ENCODE data around the gene CAPS2.

CAPS2 gene

GRCh38 chr12:75302781-75303180 is 27.3 kb downstream of the CAPS2 start:
- DNase-seq, result no peak

DNA sequence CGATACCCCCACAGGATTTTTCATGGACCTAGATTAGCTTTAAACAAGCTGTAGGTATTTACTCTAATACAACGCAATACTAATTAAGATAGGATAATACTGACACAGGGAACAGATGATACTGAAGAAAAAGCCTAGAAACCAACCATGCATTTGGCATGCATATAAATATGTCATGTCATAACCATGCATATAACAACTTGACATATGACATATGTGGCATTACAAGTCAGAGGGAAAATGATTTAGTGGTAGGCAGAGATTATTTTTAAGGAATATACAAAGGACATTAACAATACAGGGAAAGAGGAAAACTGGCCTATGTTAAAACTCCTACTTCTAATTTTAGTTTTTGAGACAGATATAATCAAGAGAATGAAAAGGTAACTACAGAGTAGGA is 27.9 kb downstream of the CAPS2 start:
- no peak for DNase-seq

DNA sequence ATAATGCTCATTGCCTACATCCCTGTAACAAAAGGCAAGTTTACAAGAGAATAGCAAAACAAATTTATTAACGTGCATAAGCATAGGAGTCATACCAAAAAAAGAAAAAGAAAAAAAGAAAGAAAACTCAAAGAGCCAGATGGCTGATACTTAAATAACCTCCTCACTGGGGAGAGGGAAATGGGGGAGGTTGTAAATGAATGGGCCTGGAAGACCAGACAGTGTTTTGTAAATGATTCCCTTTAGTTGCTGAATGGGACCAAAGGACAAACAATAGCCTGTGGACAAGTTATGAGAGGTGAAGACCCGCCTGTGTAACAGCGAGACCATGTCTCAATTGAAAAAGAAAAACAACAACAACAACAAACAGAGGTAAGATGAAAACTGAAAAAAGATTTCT is 35.3 kb downstream of the CAPS2 start:
- DNase-seq, result no peak

DNA sequence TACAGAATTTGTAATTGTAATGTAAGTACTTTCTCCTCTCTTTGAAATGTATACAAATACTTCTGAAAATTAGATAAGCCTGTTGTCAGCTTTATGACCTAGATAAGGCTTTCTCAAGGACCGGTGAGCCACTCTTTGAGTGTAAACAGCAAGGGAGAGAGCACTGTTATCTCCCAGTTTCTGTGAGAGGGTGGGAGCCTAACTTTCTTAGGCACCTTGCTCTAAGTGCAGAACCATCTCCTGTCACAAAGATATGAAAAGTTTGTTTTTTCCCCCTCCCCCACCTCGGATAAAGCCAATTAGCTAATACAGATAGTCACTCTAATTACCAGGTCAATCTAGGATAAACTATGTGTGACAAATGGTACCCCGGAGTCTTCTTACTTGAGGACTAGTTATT is 35.8 kb downstream of the CAPS2 start:
- DNase-seq, result no peak

GRCh38 chr12:75291014-75291413 is 39.1 kb downstream of the CAPS2 start:
- DNase-seq, result no peak

- DNase-seq, result peak in 1 of 2 donors; percentile 14
Measured at GRCh38 chr12:75289753-75290152, 40.4 kb downstream of the CAPS2 start.

DNA sequence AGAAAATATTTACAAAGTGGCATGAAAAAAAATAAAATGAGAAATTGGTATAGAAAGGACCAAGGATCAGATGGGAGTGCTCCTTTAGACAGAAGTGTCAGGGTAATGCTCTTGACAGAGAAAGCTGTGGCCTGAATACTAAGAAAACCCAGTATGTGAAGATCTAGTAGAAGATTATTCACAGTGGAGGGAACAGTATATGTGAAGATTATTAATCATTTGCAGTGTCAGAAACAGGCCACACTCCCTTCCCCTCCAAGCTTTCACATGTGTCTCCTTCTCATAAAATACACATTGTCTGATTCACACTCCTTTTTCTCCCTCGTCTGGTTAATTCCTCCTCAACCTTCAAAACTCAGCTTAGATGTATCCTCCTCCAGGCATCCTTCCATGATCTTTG is 41.3 kb downstream of the CAPS2 start:
- no peak for DNase-seq

- no peak for DNase-seq
Measured at GRCh38 chr12:75275702-75276101, 54.4 kb downstream of the CAPS2 start.

DNA sequence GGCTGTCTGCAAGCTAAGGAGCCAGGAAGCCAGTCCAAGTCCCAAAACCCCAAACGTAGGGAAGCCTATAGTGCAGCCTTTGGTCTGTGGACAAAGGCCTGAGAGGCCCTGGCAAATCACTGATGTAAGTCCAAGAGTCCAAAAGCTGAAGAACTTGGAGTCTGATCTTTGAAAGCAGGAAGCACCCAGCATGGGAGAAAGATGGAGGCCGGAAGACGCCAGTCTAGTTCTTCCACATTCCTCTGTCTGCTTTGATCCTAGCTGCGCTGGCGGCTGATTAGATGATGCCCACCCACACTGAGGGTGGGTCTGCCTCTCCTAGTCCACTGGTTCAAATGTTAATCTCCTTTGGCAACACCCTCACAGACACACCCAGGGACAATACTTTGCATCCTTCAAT is 58.5 kb downstream of the CAPS2 start:
- DNase-seq, result no peak

DNA sequence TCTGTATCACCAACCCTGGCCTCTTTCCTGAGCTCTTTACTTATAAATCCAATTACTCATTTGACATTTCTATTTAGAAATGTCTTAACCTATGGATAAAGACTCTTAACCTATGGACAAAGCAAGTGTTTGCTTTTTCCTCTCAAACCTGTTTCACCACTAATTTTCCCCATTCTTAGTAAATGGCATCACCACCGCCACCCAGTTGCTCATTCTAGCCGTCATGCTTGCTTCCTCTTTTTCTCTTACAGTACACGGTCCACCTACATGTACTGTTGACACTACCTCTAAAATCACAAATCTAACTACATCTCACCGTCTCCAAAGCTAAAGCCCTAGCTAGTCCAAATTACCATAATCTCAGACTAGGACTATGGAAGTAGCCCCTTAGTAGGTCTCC is 60.0 kb downstream of the CAPS2 start:
- DNase-seq, result no peak

DNA sequence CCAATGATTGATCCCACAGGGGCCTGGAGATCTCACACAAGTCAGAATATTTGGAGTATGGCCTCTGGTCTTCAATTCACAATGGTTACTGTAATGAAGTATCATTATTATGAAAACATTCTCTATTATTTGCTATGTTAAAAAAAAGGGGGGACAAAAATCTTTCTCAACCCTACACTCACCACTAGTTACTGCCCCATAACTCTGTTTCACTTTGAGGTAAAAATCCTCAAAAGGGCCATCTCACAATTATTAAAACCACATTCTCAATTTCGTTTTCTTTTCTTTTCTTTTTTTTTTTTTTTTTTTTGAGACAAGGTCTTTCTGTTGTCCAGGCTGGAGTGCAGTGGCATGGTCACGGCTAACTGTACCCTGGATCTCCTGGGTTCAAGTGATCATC is 60.9 kb downstream of the CAPS2 start:
- no peak for DNase-seq

DNA sequence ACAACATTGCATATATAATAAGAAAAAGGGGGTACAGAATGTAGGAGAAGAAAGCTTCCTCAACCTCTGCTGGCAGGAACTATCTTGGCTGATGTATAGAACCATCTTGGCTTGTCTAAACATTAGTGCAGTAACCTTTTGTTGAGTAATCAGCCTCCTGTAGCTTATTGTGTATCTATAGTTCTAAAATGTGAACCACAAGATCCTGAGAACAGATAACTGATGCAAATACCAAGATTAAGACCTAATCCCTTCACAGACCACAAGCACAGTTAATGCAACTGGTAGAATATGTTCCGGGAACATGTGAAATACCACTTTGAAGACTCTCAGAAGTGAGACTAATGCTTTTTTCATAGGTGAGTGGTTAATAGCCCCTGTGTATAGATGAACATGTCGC is 69.8 kb downstream of the CAPS2 start:
- DNase-seq, result peak in 1 of 2 donors; percentile 4

- no peak for DNase-seq
Measured at GRCh38 chr12:75259143-75259542, 71.0 kb downstream of the CAPS2 start.

GRCh38 chr12:75257510-75257909 is 72.6 kb downstream of the CAPS2 start:
- DNase-seq, result peak in 1 of 2 donors; percentile 17

DNA sequence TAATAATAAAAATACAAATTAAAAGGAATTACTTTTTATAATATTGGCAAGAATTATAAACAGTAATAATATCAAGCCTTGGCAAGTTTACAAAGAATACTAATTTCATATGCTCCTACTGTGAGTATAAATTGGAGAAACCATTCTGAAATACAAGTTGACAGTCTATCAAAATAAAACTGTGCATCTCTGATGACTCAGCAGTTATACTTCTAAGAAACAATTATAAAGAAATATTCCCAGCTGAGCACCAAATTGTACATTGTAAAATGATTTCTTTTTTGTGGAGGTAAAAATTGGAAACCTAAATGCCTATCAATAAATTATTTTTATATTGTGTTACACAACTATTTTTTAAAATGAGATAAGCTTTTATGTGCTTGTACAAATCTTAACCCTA is 85.0 kb downstream of the CAPS2 start:
- no peak for DNase-seq

DNA sequence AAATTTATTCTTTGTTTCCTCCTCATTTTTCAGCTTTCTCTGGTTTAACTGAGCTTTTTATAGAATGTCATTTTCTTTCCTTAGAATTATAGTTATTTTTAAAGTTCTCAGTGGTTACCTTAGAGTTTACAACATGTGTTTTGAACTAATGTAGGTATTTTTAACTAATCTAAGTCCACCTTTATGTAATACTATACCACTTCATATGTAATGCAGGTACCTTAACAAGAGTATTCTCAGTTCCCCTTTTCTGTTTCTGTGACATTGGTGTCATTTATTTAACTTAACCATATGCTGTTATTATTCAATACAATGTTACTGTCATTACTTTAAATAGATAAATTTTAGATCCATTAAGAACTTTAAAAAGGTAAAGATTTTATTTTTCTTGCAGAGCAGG is 90.1 kb downstream of the CAPS2 start:
- DNase-seq, result no peak

GRCh38 chr12:75236206-75236605 is 93.9 kb downstream of the CAPS2 start:
- DNase-seq, result no peak

DNA sequence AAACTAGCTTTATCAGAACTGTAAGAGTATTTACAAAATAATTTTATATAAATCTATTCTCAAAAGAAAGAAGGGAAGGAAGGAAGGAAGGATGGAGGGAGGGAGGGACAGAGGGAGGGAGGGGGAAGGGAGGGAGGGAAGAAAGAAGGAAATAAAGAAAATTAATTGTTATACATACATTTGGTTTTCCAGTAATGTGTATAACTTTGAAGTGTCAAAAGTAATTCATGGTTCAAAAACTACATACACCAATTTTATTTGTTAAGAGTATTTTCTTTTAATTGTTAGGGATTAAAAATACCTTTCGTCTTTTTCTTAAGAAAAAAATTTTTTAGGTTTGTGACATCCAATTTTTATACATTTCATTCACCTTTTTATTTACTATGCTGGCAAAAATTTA is 103.0 kb downstream of the CAPS2 start:
- no peak for DNase-seq
